Measurements from ENCODE around the gene MOBP. TPM values are rescaled to one million over a fixed set of nuclear protein-coding genes. Genes with fewer than 3 reads are reported as not detected.

Gene MOBP
- total and polyA plus RNA-seq, 2 experiments from 2014 or later, result not detected

DNA sequence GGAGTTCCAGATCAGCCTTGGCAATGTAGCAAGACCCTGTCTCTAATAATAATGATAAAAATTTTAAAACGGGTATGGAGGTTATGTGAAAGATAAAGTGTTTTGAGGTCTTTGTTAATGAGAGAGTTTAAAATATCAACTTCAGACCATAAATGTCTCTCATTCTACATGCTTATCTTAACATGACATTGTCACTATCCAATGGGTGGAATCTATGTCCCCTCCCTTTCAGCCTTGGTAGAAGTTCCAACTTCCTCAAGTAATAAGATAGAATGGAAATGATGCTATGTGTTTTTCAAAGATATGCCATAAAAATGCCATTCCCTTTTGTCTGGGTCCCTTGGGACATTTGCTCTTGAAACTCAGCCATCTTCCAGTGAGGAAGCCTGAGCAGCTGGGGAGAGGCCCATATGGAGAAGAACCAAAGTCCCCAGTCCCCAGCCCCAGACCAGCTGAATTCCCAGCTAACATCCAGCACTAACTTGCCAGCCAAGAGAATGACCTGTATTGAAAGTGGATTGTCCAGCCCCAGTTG lies 44.0 kb upstream of the MOBP start:
- H3K4me1 Mint-ChIP-seq, result peaks cover 9% of the 10 kb centered on the region
- no peak overlapping the region for H3K27ac ChIP-seq (ENCODE audit: low read depth)
- no peaks in the 10 kb centered on the region for H4K20me1 ChIP-seq (replicated peaks; ENCODE audit: insufficient read depth)
- H3K27me3 Mint-ChIP-seq (ENCODE audit: insufficient read depth, low read depth, poor library complexity), result no peaks in the 10 kb centered on the region
- no peaks in the 10 kb centered on the region for H3K79me2 ChIP-seq (replicated peaks; ENCODE audit: insufficient read depth)
- H3K36me3 Mint-ChIP-seq (ENCODE audit: low read depth), result no peaks in the 10 kb centered on the region; the same call in 2 of the 3 replicates
- H3K4me2 ChIP-seq, result no peak overlapping the region
- TF ChIP-seq POLR2AphosphoS5 (IDR thresholded peaks at IDR 0.05; ENCODE audit: low read depth), result no peak
- TF ChIP-seq, protein P1, sequence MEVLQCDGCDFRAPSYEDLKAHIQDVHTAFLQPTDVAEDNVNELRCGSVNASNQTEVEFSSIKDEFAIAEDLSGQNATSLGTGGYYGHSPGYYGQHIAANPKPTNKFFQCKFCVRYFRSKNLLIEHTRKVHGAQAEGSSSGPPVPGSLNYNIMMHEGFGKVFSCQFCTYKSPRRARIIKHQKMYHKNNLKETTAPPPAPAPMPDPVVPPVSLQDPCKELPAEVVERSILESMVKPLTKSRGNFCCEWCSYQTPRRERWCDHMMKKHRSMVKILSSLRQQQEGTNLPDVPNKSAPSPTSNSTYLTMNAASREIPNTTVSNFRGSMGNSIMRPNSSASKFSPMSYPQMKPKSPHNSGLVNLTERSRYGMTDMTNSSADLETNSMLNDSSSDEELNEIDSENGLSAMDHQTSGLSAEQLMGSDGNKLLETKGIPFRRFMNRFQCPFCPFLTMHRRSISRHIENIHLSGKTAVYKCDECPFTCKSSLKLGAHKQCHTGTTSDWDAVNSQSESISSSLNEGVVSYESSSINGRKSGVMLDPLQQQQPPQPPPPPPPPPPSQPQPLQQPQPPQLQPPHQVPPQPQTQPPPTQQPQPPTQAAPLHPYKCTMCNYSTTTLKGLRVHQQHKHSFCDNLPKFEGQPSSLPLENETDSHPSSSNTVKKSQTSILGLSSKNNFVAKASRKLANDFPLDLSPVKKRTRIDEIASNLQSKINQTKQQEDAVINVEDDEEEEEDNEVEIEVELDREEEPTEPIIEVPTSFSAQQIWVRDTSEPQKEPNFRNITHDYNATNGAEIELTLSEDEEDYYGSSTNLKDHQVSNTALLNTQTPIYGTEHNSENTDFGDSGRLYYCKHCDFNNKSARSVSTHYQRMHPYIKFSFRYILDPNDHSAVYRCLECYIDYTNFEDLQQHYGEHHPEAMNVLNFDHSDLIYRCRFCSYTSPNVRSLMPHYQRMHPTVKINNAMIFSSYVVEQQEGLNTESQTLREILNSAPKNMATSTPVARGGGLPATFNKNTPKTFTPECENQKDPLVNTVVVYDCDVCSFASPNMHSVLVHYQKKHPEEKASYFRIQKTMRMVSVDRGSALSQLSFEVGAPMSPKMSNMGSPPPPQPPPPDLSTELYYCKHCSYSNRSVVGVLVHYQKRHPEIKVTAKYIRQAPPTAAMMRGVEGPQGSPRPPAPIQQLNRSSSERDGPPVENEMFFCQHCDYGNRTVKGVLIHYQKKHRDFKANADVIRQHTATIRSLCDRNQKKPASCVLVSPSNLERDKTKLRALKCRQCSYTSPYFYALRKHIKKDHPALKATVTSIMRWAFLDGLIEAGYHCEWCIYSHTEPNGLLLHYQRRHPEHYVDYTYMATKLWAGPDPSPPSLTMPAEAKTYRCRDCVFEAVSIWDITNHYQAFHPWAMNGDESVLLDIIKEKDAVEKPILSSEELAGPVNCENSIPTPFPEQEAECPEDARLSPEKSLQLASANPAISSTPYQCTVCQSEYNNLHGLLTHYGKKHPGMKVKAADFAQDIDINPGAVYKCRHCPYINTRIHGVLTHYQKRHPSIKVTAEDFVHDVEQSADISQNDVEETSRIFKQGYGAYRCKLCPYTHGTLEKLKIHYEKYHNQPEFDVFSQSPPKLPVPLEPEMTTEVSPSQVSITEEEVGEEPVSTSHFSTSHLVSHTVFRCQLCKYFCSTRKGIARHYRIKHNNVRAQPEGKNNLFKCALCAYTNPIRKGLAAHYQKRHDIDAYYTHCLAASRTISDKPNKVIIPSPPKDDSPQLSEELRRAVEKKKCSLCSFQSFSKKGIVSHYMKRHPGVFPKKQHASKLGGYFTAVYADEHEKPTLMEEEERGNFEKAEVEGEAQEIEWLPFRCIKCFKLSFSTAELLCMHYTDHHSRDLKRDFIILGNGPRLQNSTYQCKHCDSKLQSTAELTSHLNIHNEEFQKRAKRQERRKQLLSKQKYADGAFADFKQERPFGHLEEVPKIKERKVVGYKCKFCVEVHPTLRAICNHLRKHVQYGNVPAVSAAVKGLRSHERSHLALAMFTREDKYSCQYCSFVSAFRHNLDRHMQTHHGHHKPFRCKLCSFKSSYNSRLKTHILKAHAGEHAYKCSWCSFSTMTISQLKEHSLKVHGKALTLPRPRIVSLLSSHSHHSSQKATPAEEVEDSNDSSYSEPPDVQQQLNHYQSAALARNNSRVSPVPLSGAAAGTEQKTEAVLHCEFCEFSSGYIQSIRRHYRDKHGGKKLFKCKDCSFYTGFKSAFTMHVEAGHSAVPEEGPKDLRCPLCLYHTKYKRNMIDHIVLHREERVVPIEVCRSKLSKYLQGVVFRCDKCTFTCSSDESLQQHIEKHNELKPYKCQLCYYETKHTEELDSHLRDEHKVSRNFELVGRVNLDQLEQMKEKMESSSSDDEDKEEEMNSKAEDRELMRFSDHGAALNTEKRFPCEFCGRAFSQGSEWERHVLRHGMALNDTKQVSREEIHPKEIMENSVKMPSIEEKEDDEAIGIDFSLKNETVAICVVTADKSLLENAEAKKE (CRISPR knock-in tag; IDR thresholded peaks at IDR 0.05), result no peak
- TF ChIP-seq NANOG (IDR thresholded peaks at IDR 0.05; ENCODE audit: borderline replicate concordance), result no peak
- TF ChIP-seq, protein P2, sequence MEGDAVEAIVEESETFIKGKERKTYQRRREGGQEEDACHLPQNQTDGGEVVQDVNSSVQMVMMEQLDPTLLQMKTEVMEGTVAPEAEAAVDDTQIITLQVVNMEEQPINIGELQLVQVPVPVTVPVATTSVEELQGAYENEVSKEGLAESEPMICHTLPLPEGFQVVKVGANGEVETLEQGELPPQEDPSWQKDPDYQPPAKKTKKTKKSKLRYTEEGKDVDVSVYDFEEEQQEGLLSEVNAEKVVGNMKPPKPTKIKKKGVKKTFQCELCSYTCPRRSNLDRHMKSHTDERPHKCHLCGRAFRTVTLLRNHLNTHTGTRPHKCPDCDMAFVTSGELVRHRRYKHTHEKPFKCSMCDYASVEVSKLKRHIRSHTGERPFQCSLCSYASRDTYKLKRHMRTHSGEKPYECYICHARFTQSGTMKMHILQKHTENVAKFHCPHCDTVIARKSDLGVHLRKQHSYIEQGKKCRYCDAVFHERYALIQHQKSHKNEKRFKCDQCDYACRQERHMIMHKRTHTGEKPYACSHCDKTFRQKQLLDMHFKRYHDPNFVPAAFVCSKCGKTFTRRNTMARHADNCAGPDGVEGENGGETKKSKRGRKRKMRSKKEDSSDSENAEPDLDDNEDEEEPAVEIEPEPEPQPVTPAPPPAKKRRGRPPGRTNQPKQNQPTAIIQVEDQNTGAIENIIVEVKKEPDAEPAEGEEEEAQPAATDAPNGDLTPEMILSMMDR (conservative IDR thresholded peaks at IDR 0.05; ENCODE audit: low read depth in 2 of 2), result no peak
- no peak for TF ChIP-seq STAT1 (IDR thresholded peaks at IDR 0.05; ENCODE audit: unreplicated experiment)
- TF ChIP-seq CREB1 (CRISPR knock-in tag; IDR thresholded peaks at IDR 0.05; ENCODE audit: low read depth), result no peak
- TF ChIP-seq, protein P3, sequence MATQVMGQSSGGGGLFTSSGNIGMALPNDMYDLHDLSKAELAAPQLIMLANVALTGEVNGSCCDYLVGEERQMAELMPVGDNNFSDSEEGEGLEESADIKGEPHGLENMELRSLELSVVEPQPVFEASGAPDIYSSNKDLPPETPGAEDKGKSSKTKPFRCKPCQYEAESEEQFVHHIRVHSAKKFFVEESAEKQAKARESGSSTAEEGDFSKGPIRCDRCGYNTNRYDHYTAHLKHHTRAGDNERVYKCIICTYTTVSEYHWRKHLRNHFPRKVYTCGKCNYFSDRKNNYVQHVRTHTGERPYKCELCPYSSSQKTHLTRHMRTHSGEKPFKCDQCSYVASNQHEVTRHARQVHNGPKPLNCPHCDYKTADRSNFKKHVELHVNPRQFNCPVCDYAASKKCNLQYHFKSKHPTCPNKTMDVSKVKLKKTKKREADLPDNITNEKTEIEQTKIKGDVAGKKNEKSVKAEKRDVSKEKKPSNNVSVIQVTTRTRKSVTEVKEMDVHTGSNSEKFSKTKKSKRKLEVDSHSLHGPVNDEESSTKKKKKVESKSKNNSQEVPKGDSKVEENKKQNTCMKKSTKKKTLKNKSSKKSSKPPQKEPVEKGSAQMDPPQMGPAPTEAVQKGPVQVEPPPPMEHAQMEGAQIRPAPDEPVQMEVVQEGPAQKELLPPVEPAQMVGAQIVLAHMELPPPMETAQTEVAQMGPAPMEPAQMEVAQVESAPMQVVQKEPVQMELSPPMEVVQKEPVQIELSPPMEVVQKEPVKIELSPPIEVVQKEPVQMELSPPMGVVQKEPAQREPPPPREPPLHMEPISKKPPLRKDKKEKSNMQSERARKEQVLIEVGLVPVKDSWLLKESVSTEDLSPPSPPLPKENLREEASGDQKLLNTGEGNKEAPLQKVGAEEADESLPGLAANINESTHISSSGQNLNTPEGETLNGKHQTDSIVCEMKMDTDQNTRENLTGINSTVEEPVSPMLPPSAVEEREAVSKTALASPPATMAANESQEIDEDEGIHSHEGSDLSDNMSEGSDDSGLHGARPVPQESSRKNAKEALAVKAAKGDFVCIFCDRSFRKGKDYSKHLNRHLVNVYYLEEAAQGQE (IDR thresholded peaks at IDR 0.05; ENCODE audit: unreplicated experiment), result no peak
- no peak for TF ChIP-seq EZH2phosphoT487 (IDR thresholded peaks at IDR 0.05; ENCODE audit: unreplicated experiment)
- TF ChIP-seq ZNF114 (CRISPR knock-in tag; IDR thresholded peaks at IDR 0.05), result no peak
- TF ChIP-seq, protein P4, sequence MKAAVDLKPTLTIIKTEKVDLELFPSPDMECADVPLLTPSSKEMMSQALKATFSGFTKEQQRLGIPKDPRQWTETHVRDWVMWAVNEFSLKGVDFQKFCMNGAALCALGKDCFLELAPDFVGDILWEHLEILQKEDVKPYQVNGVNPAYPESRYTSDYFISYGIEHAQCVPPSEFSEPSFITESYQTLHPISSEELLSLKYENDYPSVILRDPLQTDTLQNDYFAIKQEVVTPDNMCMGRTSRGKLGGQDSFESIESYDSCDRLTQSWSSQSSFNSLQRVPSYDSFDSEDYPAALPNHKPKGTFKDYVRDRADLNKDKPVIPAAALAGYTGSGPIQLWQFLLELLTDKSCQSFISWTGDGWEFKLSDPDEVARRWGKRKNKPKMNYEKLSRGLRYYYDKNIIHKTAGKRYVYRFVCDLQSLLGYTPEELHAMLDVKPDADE (IDR thresholded peaks at IDR 0.05), result no peak
- TF ChIP-seq ZNF331 (CRISPR knock-in tag; IDR thresholded peaks at IDR 0.05; ENCODE audit: low read depth), result no peak
- no peak for TF ChIP-seq EZH2 (IDR thresholded peaks at IDR 0.05; ENCODE audit: low read depth, unreplicated experiment)
- no peak for TF ChIP-seq JUNB (IDR thresholded peaks at IDR 0.05; ENCODE audit: unreplicated experiment)
- H3K4me3 ChIP-seq, result no peak overlapping the region
- no peaks in the 10 kb centered on the region for H3K27me3 ChIP-seq (ENCODE audit: insufficient read depth)
- no peaks in the 10 kb centered on the region for H3K9me2 ChIP-seq (ENCODE audit: insufficient read depth)
- H3K36me3 ChIP-seq (ENCODE audit: insufficient read depth), result no peaks in the 10 kb centered on the region
- no peak overlapping the region for H3K27ac Mint-ChIP-seq
- peaks cover 6% of the 10 kb centered on the region; the same call in 1 of the 2 replicates for H3K4me1 ChIP-seq (ENCODE audit: insufficient read depth)
- H2AFZ ChIP-seq, result no peak overlapping the region
- no peak overlapping the region for H3K4me3 Mint-ChIP-seq
- H3F3A ChIP-seq (replicated peaks; ENCODE audit: low read depth), result no peaks in the 10 kb centered on the region
- DNase-seq (ENCODE audit: low spot score), result no peak
- no peaks in the 10 kb centered on the region for H3K9me3 Mint-ChIP-seq
- ATAC-seq, result no peak
